ENCODE data around the gene TMEM94.
A peak's percentile ranks its signal among the peaks of the same experiment; 100 is the strongest.
"Not testable (repeated sequence)": the region's sequence is repeated elsewhere in the genome, so short reads cannot be mapped to it uniquely, and the experiment has no call there.

Gene TMEM94

GRCh38 chr17:75445896-75446295, 10.5 kb upstream of the TMEM94 start:
- DNase-seq (ENCODE audit: low spot score) = not testable (repeated sequence)

- DNase-seq (ENCODE audit: low spot score) = no peak
Observed at GRCh38 chr17:75447951-75448856, 8.2 kb upstream of the TMEM94 start.

GRCh38 chr17:75450270-75450669, 6.2 kb upstream of the TMEM94 start:
- DNase-seq (ENCODE audit: low spot score) = no peak

- no peak for DNase-seq (ENCODE audit: low spot score)
Observed at GRCh38 chr17:75454193-75454592, 2.2 kb upstream of the TMEM94 start.

- DNase-seq (ENCODE audit: low spot score) = not testable (repeated sequence)
Observed at GRCh38 chr17:75454672-75455071, 1.8 kb upstream of the TMEM94 start.

GRCh38 chr17:75456039-75456416, 407 bp upstream of the TMEM94 start:
- DNase-seq (ENCODE audit: low spot score) = no peak

- peak; percentile 58 for DNase-seq (ENCODE audit: low spot score)
Observed at GRCh38 chr17:75457047-75457654, 716 bp downstream of the TMEM94 start.

GRCh38 chr17:75459246-75459589, 2.8 kb downstream of the TMEM94 start:
- DNase-seq (ENCODE audit: low spot score) = no peak

GRCh38 chr17:75459590-75460267, 3.3 kb downstream of the TMEM94 start:
- DNase-seq (ENCODE audit: low spot score) = no peak

GRCh38 chr17:75460295-75460694, 3.9 kb downstream of the TMEM94 start:
- no peak for DNase-seq (ENCODE audit: low spot score)

- no peak for DNase-seq (ENCODE audit: low spot score)
Observed at GRCh38 chr17:75463603-75464002, 7.2 kb downstream of the TMEM94 start.

GRCh38 chr17:75465039-75465438, 8.6 kb downstream of the TMEM94 start:
- no peak for DNase-seq (ENCODE audit: low spot score)

- DNase-seq (ENCODE audit: low spot score) = no peak
Observed at GRCh38 chr17:75468291-75468754, 11.9 kb downstream of the TMEM94 start.

GRCh38 chr17:75468779-75469373, 12.4 kb downstream of the TMEM94 start:
- no peak for DNase-seq (ENCODE audit: low spot score)

GRCh38 chr17:75471207-75471606, 14.8 kb downstream of the TMEM94 start:
- no peak for DNase-seq (ENCODE audit: low spot score)

- no peak for DNase-seq (ENCODE audit: low spot score)
Observed at GRCh38 chr17:75472119-75472518, 15.7 kb downstream of the TMEM94 start.

GRCh38 chr17:75473246-75473645, 16.8 kb downstream of the TMEM94 start:
- no peak for DNase-seq (ENCODE audit: low spot score)

- no peak for DNase-seq (ENCODE audit: low spot score)
Observed at GRCh38 chr17:75474736-75475135, 18.3 kb downstream of the TMEM94 start.

GRCh38 chr17:75475144-75475835, 18.9 kb downstream of the TMEM94 start:
- DNase-seq (ENCODE audit: low spot score) = no peak

GRCh38 chr17:75475851-75476250, 19.4 kb downstream of the TMEM94 start:
- peak; percentile 23 for DNase-seq (ENCODE audit: low spot score)

GRCh38 chr17:75476271-75476671, 19.8 kb downstream of the TMEM94 start:
- peak; percentile 66 for DNase-seq (ENCODE audit: low spot score)
